SK-N-SH (cell line): ENCODE data around the gene UGT1A10. TPM values are rescaled to one million over a fixed set of nuclear protein-coding genes. Genes with fewer than 3 reads are reported as not detected.

Experiments
- CTCF ChIA-PET: fragments of 300-600, 350-600 bp; formaldehyde crosslinking; extraction: SDS; loops from one replicate; lab custom pipeline; 2021; lab: Yijun Ruan, JAX
- POLR2A ChIA-PET: fragments of 350-600 bp; sonication (Branson Sonifier 250); formaldehyde crosslinking; extraction: SDS; loops from one replicate; lab custom pipeline; 2020; ENCODE audit warnings: antibody characterized with exemption, inconsistent platforms; lab: Yijun Ruan, JAX
- DNase-seq: peaks from one replicate; pipeline ENCODE4 v3.0.0; 2012
- H2AFZ ChIP-seq: fragments of 200-600 bp; sonication (generic); 2 replicates; pipeline ENCODE4 v1.8.1; 2016; ENCODE audit warnings: antibody characterized with exemption, mild to moderate bottlenecking, low read depth
- H3F3A ChIP-seq: fragments of 200-600 bp; sonication (generic); replicated peaks from 2 replicates; pipeline ENCODE3; 2016; ENCODE audit warnings: antibody characterized with exemption, mild to moderate bottlenecking; ENCODE audit not compliant: insufficient read depth
- H3K27ac ChIP-seq, 2 experiments: fragments of 200-500 bp in 1 of 2; fragments of 200-600 bp in 1 of 2; sonication (Bioruptor generic) in 1 of 2; sonication (generic), shearing (Covaris generic) in 1 of 2; 2 replicates each; pipeline versions ENCODE4 v1.5.1 to v1.6.1; 2014 to 2016; ENCODE audit warnings: low read depth in 2 of 2, inconsistent platforms in 1 of 2, low read length in 1 of 2, mild to moderate bottlenecking in 1 of 2, mixed read lengths in 1 of 2
- H3K27me3 ChIP-seq: fragments of 200-600 bp; sonication (generic), shearing (Covaris generic); 2 replicates; pipeline ENCODE4 v1.6.1; 2016; ENCODE audit warnings: mixed run types; ENCODE audit not compliant: insufficient read depth
- H3K36me3 ChIP-seq, 2 experiments: fragments of 200-500 bp in 1 of 2; fragments of 200-600 bp in 1 of 2; sonication (Bioruptor generic) in 1 of 2; sonication (generic) in 1 of 2; replicated peaks in 1 of 2; 2 replicates each; pipeline versions ENCODE3 to v1.5.1; 2014 to 2016; ENCODE audit warnings: low read length in 1 of 2, mild to moderate bottlenecking in 1 of 2; ENCODE audit not compliant: insufficient read depth in 2 of 2, control insufficient read depth in 1 of 2
- H3K4me1 ChIP-seq, 2 experiments: fragments of 200-500 bp in 1 of 2; fragments of 200-600 bp in 1 of 2; sonication (Bioruptor generic) in 1 of 2; sonication (generic), shearing (Covaris generic) in 1 of 2; 2 replicates each; pipeline versions ENCODE4 v1.5.1 to v1.6.1; 2014 to 2016; ENCODE audit warnings: low read depth in 1 of 2, low read length in 1 of 2, mixed run types in 1 of 2; ENCODE audit not compliant: insufficient read depth in 2 of 2, control insufficient read depth in 1 of 2
- H3K4me2 ChIP-seq: fragments of 200-600 bp; sonication (generic), shearing (Covaris generic); 2 replicates; pipeline ENCODE4 v1.6.1; 2017; ENCODE audit warnings: mixed run types
- H3K4me3 ChIP-seq, 2 experiments: fragments of 200-500 bp in 1 of 2; fragments of 200-600 bp in 1 of 2; sonication (Bioruptor generic) in 1 of 2; sonication (generic), shearing (Covaris generic) in 1 of 2; 2 replicates each; pipeline versions ENCODE4 v1.5.1 to v1.8.1; 2014 to 2016; ENCODE audit warnings: low read depth in 2 of 2, inconsistent platforms in 1 of 2, low read length in 1 of 2, mild to moderate bottlenecking in 1 of 2, mixed read lengths in 1 of 2, moderate library complexity in 1 of 2
- H3K79me2 ChIP-seq: fragments of 200-600 bp; sonication (generic); 2 replicates; pipeline ENCODE4 v1.8.1; 2017; ENCODE audit warnings: mild to moderate bottlenecking; ENCODE audit not compliant: insufficient read depth
- H3K9ac ChIP-seq: fragments of 200-600 bp; sonication (generic); 2 replicates; pipeline ENCODE4 v1.6.1; 2017; ENCODE audit warnings: mixed run types
- H3K9me2 ChIP-seq: fragments of 200-600 bp; sonication (generic); 2 replicates; pipeline ENCODE4 v1.6.1; 2017; ENCODE audit warnings: mixed run types
- H3K9me3 ChIP-seq: fragments of 200-600 bp; sonication (generic); 2 replicates; pipeline ENCODE4 v1.6.1; 2017; ENCODE audit warnings: mixed run types, mild to moderate bottlenecking, moderate library complexity
- H4K20me1 ChIP-seq: fragments of 200-600 bp; sonication (generic); 2 replicates; pipeline ENCODE4 v1.6.1; 2017; ENCODE audit warnings: mild to moderate bottlenecking, mixed run types; ENCODE audit not compliant: insufficient read depth
- CHD2 ChIP-seq: fragments of 150-350 bp; IDR thresholded peaks from 2 replicates; pipeline ENCODE4 v1.6.1; 2018; ENCODE audit warnings: low read length; ENCODE audit not compliant: partially characterized antibody
- EP300 ChIP-seq, 2 experiments: IDR thresholded peaks; 2 replicates each; pipeline versions ENCODE4 v1.4.0 to v1.6.1; 2012; ENCODE audit warnings: borderline replicate concordance in 1 of 2, low read depth in 1 of 2, low read length in 1 of 2
- FOXJ3 ChIP-seq: sonication (generic); formaldehyde crosslinking; IDR thresholded peaks from 2 replicates; pipeline ENCODE4 v1.5.1; 2020; ENCODE audit warnings: mild to moderate bottlenecking, missing genetic modification reagents
- GATA2 ChIP-seq: sonication (generic); formaldehyde crosslinking; IDR thresholded peaks from 2 replicates; pipeline ENCODE4 v1.5.0; 2020; ENCODE audit warnings: mild to moderate bottlenecking, missing genetic modification reagents
- NFIC ChIP-seq: IDR thresholded peaks from 2 replicates; pipeline ENCODE4 v1.4.0; 2012; ENCODE audit warnings: borderline replicate concordance
- POLR2AphosphoS5 ChIP-seq: IDR thresholded peaks from 2 replicates; pipeline ENCODE4 v1.6.1; 2012; ENCODE audit warnings: low read depth, low read length
- REST ChIP-seq: IDR thresholded peaks from 2 replicates; pipeline ENCODE4 v1.6.1; 2012; ENCODE audit warnings: mild to moderate bottlenecking, low read depth, low read length, moderate library complexity
- TCF12 ChIP-seq: IDR thresholded peaks from 2 replicates; pipeline ENCODE4 v1.4.0; 2012
- ZBTB33 ChIP-seq: IDR thresholded peaks from 2 replicates; pipeline ENCODE4 v1.4.0; 2012; ENCODE audit warnings: low read depth, borderline replicate concordance
- WGBS: methylation state at CpG from one replicate; pipeline ENCODE4 v1.1.6; 2017; ENCODE audit warnings: low lambda C conversion rate; 5-methylcytosine and 5-hydroxymethylcytosine counted together
- polyA plus RNA-seq, 3 experiments: library from polyadenylated mRNA; depleted of rRNA; stranded (reverse); fragments of >200 nt; gene quantifications; 2 replicates each; pipeline ENCODE4 v1.2.3, GENCODE V29; 2012
- TF ChIP-seq, protein P1 (sequence below): fragments of 150-350 bp; IDR thresholded peaks from 2 replicates; pipeline ENCODE4 v1.6.1; 2017; ENCODE audit warnings: antibody characterized with exemption, low read length, low read depth, borderline replicate concordance
- TF ChIP-seq, protein P2 (sequence below): fragments of 150-350 bp; IDR thresholded peaks from 2 replicates; pipeline ENCODE4 v1.6.1; 2016; ENCODE audit warnings: mild to moderate bottlenecking, low read depth, low read length

UGT1A10 gene
- polyA plus RNA-seq, 1 of the 3 experiments (the other 2 are of a cell fraction): not detected

- TF ChIP-seq POLR2AphosphoS5 (no peak), EP300 (IDR thresholded peaks at IDR 0.05; ENCODE audit: borderline replicate concordance in 1 of 2, low read depth in 1 of 2, low read length in 1 of 2) (no peak), TCF12 (no peak), NFIC (no peak), ZBTB33 (no peak), GATA2 (CRISPR knock-in tag) (no peak), CHD2 (no peak)
- TF ChIP-seq, protein P1, sequence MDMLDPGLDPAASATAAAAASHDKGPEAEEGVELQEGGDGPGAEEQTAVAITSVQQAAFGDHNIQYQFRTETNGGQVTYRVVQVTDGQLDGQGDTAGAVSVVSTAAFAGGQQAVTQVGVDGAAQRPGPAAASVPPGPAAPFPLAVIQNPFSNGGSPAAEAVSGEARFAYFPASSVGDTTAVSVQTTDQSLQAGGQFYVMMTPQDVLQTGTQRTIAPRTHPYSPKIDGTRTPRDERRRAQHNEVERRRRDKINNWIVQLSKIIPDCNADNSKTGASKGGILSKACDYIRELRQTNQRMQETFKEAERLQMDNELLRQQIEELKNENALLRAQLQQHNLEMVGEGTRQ: no peak
- TF ChIP-seq, protein P2, sequence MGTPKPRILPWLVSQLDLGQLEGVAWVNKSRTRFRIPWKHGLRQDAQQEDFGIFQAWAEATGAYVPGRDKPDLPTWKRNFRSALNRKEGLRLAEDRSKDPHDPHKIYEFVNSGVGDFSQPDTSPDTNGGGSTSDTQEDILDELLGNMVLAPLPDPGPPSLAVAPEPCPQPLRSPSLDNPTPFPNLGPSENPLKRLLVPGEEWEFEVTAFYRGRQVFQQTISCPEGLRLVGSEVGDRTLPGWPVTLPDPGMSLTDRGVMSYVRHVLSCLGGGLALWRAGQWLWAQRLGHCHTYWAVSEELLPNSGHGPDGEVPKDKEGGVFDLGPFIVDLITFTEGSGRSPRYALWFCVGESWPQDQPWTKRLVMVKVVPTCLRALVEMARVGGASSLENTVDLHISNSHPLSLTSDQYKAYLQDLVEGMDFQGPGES: no peak
- TF ChIP-seq, all 33 proteins: peak for 0
- H3K4me3 ChIP-seq: no peak overlapping the region
- H4K20me1 ChIP-seq: no peaks in the 10 kb centered on the region
- ChIA-PET CTCF (no interaction called here), POLR2A (no interaction called here)
- no peak overlapping the region for H3K4me2 ChIP-seq
- peaks cover 0 to 3% of the 10 kb centered on the region in 2 experiments; a peak in 1 of 4 replicates for H3K4me1 ChIP-seq
- H3K27me3 ChIP-seq: no peaks in the 10 kb centered on the region
- no peak for DNase-seq
- no peaks in the 10 kb centered on the region for H3K9me2 ChIP-seq
- H3K27ac ChIP-seq: no peak overlapping the region; a peak in 1 of 4 replicates
- H3K79me2 ChIP-seq: no peaks in the 10 kb centered on the region
- WGBS: 70% methylated on average over 6 of the region's 6 CpGs
- no peaks in the 10 kb centered on the region for H3K36me3 ChIP-seq
- no peaks in the 10 kb centered on the region for H3F3A ChIP-seq
- H2AFZ ChIP-seq: no peak overlapping the region
- no peaks in the 10 kb centered on the region for H3K9me3 ChIP-seq
- no peak overlapping the region for H3K9ac ChIP-seq
Measured at GRCh38 chr2:233815861-233816260, 179.6 kb downstream of the UGT1A10 start.

DNA sequence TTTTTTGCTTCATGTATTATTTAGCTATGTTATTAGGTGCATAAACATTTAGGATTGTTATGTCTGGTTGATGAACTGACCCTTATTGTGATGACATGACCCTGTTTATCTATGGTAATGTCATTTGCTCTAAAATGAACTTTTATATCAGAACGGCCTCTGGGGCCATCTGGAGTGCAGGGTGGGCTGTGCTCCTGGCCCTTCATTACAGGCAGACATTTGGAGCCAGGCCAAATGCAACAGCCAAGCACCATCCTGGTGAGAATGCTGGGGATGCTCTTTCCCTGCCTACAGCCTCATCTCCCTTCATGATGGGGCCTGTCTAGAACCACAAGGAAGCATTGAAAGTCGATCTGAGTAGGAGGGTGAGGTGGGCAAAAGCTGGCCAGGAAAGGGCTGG, 180.1 kb downstream of the UGT1A10 start:
- TF ChIP-seq REST (no peak), EP300 (IDR thresholded peaks at IDR 0.05; ENCODE audit: borderline replicate concordance in 1 of 2, low read depth in 1 of 2, low read length in 1 of 2) (peak in 1 of 2 experiments; percentile 45; a peak in 1 of 4 replicates), TCF12 (peak; percentile 8; the same call in 1 of the 2 replicates), CHD2 (no peak), FOXJ3 (CRISPR knock-in tag) (peak; percentile 47; the same call in 1 of the 2 replicates), GATA2 (CRISPR knock-in tag) (0 out of 2 replicates have a peak, but pooled peaks have one; percentile 12)
- Histone ChIP-seq H3K36me3 (no peaks in the 10 kb centered on the region), H3K79me2 (no peaks in the 10 kb centered on the region), H3K4me3 (no peak overlapping the region), H3K4me2 (no peak overlapping the region), H3K27ac (peak overlapping the region in 1 of 2 experiments; percentile 36; a peak in 1 of 4 replicates), H3K9me3 (no peaks in the 10 kb centered on the region), H4K20me1 (no peaks in the 10 kb centered on the region), H3K4me1 (peaks cover 0 to 3% of the 10 kb centered on the region in 2 experiments; a peak in 1 of 4 replicates), H3K9me2 (no peaks in the 10 kb centered on the region), H3K27me3 (no peaks in the 10 kb centered on the region), H2AFZ (no peak overlapping the region), H3F3A (no peaks in the 10 kb centered on the region), H3K9ac (no peak overlapping the region)
- peak; percentile 85 for DNase-seq
- 7% methylated on average over 2 of the region's 2 CpGs for WGBS
- ChIA-PET CTCF (no interaction called here), POLR2A (no interaction called here)
